Keratinocyte (primary cell): ENCODE results near the gene SRL. TPM values are rescaled to one million over a fixed set of nuclear protein-coding genes. Genes with fewer than 3 reads are reported as not detected.

Source experiments
- DNase-seq: peaks from one replicate; pipeline ENCODE4 v3.0.0-alpha.2; 2011; ENCODE audit warnings: low read depth, missing footprints, low spot score
- FAIRE-seq: peaks from 2 replicates; lab custom pipeline; 2011; peaks lifted over from hg19 to GRCh38; lab: Jason Lieb, UNC
- H2AFZ ChIP-seq: 2 replicates; pipeline ENCODE4 v1.6.0; 2012; ENCODE audit warnings: low read length, control low read depth, inconsistent platforms; ENCODE audit not compliant: control insufficient read depth
- H3K27ac ChIP-seq: 2 replicates; pipeline ENCODE4 v1.5.1; 2011; ENCODE audit warnings: low read length; ENCODE audit not compliant: control insufficient read depth, insufficient read depth
- H3K27me3 ChIP-seq: 3 replicates; pipeline ENCODE4 v1.6.0; 2011; ENCODE audit warnings: low read length; ENCODE audit not compliant: control insufficient read depth, insufficient read depth; ENCODE audit errors: extremely low read depth
- H3K36me3 ChIP-seq, 2 experiments: 2 replicates in 1 of 2; 3 replicates in 1 of 2; pipeline ENCODE4 v1.5.1; 2011; ENCODE audit warnings: low read length in 2 of 2, mild to moderate bottlenecking in 1 of 2; ENCODE audit not compliant: control insufficient read depth in 2 of 2, insufficient read depth in 2 of 2; ENCODE audit errors: extremely low read depth in 1 of 2
- H3K4me1 ChIP-seq: 3 replicates; pipeline ENCODE4 v1.5.1; 2011; ENCODE audit warnings: low read length; ENCODE audit not compliant: control insufficient read depth, insufficient read depth; ENCODE audit errors: extremely low read depth
- H3K4me2 ChIP-seq: 3 replicates; pipeline ENCODE4 v1.6.0; 2011; ENCODE audit warnings: low read depth, low read length; ENCODE audit not compliant: control insufficient read depth, insufficient read depth; ENCODE audit errors: extremely low read depth
- H3K4me3 ChIP-seq, 3 experiments: fragments of 200-600 bp in 1 of 3; sonication (generic) in 1 of 3; 2 replicates in 2 of 3; 3 replicates in 1 of 3; pipeline ENCODE4 v1.5.1; 2011 to 2016; ENCODE audit warnings: low read length in 3 of 3, mild to moderate bottlenecking in 3 of 3, control low read depth in 2 of 3, inconsistent platforms in 1 of 3, low read depth in 1 of 3, mixed read lengths in 1 of 3, mixed run types in 1 of 3, moderate library complexity in 1 of 3; ENCODE audit not compliant: control insufficient read depth in 2 of 3, insufficient read depth in 2 of 3; ENCODE audit errors: extremely low read depth in 1 of 3
- H3K79me2 ChIP-seq: 2 replicates; pipeline ENCODE4 v1.6.0; 2012; ENCODE audit warnings: low read length; ENCODE audit not compliant: control insufficient read depth, insufficient read depth
- H3K9ac ChIP-seq: 3 replicates; pipeline ENCODE4 v1.6.0; 2011; ENCODE audit warnings: low read length; ENCODE audit not compliant: control insufficient read depth, insufficient read depth; ENCODE audit errors: extremely low read depth
- H3K9me1 ChIP-seq: 3 replicates; pipeline ENCODE4 v1.6.0; 2011; ENCODE audit warnings: low read length; ENCODE audit not compliant: control insufficient read depth, insufficient read depth; ENCODE audit errors: extremely low read depth
- H3K9me3 ChIP-seq: 2 replicates; pipeline ENCODE4 v1.5.1; 2012; ENCODE audit warnings: low read depth, low read length; ENCODE audit not compliant: control insufficient read depth
- H4K20me1 ChIP-seq: 3 replicates; pipeline ENCODE4 v1.6.0; 2011; ENCODE audit warnings: low read length; ENCODE audit not compliant: control insufficient read depth, insufficient read depth; ENCODE audit errors: extremely low read depth
- EZH2 ChIP-seq: IDR thresholded peaks from one replicate; pipeline ENCODE4 v1.6.1; 2012; ENCODE audit warnings: inconsistent platforms, mild to moderate bottlenecking, low read length, moderate library complexity
- dilution Hi-C: fragments of 300-500 bp; cut with MboI; formaldehyde crosslinking; loops from one replicate; pipeline ENCODE4 v1.7.0; 2020; ENCODE audit warnings: low sequenced_read_pairs; ENCODE audit not compliant: extremely low pct_ligation_motif_present
- polyA plus RNA-seq, 5 experiments: library from polyadenylated mRNA; depleted of rRNA in 3 of 5; stranded (reverse) in 3 of 5; stranded (forward) in 1 of 5; unstranded in 1 of 5; fragments of >200 nt; gene quantifications; 1 replicate in 1 of 5; 2 replicates in 3 of 5; 3 replicates in 1 of 5; pipeline versions ENCODE4 v1.2.1 to v1.2.3, GENCODE V29; 2011 to 2012; ENCODE audit warnings: missing spikeins in 2 of 5, low read depth in 1 of 5, low replicate concordance in 1 of 5
- TF ChIP-seq, protein P1 (sequence below), 3 experiments: IDR thresholded peaks in 1 of 3; conservative IDR thresholded peaks in 1 of 3; optimal IDR thresholded peaks in 1 of 3; 2 replicates in 2 of 3; 3 replicates in 1 of 3; pipeline versions ENCODE3 to v1.5.1; 2011; ENCODE audit warnings: low read length in 3 of 3, mild to moderate bottlenecking in 3 of 3, moderate library complexity in 2 of 3, control low read depth in 1 of 3, inconsistent platforms in 1 of 3; ENCODE audit not compliant: insufficient read depth in 2 of 3; ENCODE audit errors: extremely low read depth in 1 of 3

SRL gene
- polyA plus RNA-seq, 1 donor (not counting 4 experiments of a cell fraction or from before 2014, with no cell fraction given), result not detected

DNA sequence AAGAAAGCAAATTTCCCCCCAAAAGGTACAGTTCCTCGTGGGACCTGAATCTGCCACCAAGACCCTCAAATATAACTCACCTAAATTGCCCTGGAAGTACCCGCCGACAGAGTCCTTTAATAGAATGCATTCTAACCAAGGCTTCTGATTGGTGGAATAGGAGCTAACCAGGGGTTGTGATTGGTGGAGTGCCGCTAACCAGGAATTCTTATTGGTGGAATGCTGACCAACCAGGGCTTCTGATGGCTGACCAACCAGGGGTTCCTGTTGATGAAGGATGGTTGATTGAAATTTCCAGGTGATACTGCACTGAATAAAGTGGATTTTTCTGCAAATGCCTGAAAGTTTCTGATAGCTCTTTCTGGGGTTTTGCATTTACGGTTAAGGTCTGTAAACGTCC is 24.5 kb upstream of the SRL start:
- Histone ChIP-seq H4K20me1 (peaks cover 5% of the 10 kb centered on the region), H3K4me2 (no peak overlapping the region), H3K4me1 (peaks cover 14% of the 10 kb centered on the region), H2AFZ (no peak overlapping the region), H3K36me3 (peaks cover 10% of the 10 kb centered on the region in 2 experiments), H3K9me1 (no peaks in the 10 kb centered on the region), H3K4me3 (no peak overlapping the region), H3K79me2 (peaks cover 54% of the 10 kb centered on the region), H3K27me3 (no peaks in the 10 kb centered on the region), H3K9me3 (no peaks in the 10 kb centered on the region), H3K27ac (no peak overlapping the region), H3K9ac (no peak overlapping the region)
- FAIRE-seq (no peak), DNase-seq (no peak)
- TF ChIP-seq EZH2, result no peak
- TF ChIP-seq, protein P1, sequence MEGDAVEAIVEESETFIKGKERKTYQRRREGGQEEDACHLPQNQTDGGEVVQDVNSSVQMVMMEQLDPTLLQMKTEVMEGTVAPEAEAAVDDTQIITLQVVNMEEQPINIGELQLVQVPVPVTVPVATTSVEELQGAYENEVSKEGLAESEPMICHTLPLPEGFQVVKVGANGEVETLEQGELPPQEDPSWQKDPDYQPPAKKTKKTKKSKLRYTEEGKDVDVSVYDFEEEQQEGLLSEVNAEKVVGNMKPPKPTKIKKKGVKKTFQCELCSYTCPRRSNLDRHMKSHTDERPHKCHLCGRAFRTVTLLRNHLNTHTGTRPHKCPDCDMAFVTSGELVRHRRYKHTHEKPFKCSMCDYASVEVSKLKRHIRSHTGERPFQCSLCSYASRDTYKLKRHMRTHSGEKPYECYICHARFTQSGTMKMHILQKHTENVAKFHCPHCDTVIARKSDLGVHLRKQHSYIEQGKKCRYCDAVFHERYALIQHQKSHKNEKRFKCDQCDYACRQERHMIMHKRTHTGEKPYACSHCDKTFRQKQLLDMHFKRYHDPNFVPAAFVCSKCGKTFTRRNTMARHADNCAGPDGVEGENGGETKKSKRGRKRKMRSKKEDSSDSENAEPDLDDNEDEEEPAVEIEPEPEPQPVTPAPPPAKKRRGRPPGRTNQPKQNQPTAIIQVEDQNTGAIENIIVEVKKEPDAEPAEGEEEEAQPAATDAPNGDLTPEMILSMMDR (optimal IDR thresholded peaks at IDR 0.05 in 1 of 3, IDR thresholded peaks at IDR 0.05 in 1 of 3, conservative IDR thresholded peaks at IDR 0.05 in 1 of 3; ENCODE audit: extremely low read depth in 1 of 3, insufficient read depth in 2 of 3, low read length in 3 of 3), result no peak
- dilution Hi-C loops, result no loop called here

DNA sequence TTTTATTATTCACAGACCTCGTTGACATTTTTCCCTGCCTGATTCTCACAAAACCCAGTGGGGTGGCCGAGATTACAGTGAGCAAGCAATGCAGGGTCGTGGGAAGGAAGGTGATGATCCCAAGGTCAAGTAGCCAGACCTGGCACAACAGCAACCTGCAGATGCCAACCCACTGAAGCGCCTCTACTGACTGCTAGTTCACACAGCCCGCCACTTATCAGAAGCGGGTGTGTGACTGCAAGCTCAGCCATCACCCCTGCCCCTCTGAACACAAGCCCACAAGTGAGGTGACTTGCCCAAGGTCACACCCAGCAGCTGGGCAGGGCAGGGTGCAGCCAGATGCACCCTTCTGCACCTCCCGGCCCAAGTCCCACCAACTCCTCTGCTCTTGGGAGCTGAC is 23.8 kb upstream of the SRL start:
- no peak overlapping the region for H2AFZ ChIP-seq
- DNase-seq, result no peak
- H3K4me3 ChIP-seq, result no peak overlapping the region
- peaks cover 48% of the 10 kb centered on the region for H3K79me2 ChIP-seq
- dilution Hi-C loops, result no loop called here
- H3K9ac ChIP-seq, result no peak overlapping the region
- H3K27ac ChIP-seq, result no peak overlapping the region
- no peak for FAIRE-seq
- H3K36me3 ChIP-seq, result peaks cover 10% of the 10 kb centered on the region in 2 experiments
- no peaks in the 10 kb centered on the region for H3K9me1 ChIP-seq
- TF ChIP-seq EZH2, result no peak
- TF ChIP-seq, protein P1 (optimal IDR thresholded peaks at IDR 0.05 in 1 of 3, IDR thresholded peaks at IDR 0.05 in 1 of 3, conservative IDR thresholded peaks at IDR 0.05 in 1 of 3; ENCODE audit: extremely low read depth in 1 of 3, insufficient read depth in 2 of 3, low read length in 3 of 3), result no peak
- no peaks in the 10 kb centered on the region for H3K27me3 ChIP-seq
- H4K20me1 ChIP-seq, result peaks cover 5% of the 10 kb centered on the region
- H3K4me2 ChIP-seq, result no peak overlapping the region
- peaks cover 7% of the 10 kb centered on the region for H3K4me1 ChIP-seq
- H3K9me3 ChIP-seq, result no peaks in the 10 kb centered on the region
